Mucosa of descending colon (tissue), 3 donors: Measurements from ENCODE around the gene TIAL1. TPM values are rescaled to one million over a fixed set of nuclear protein-coding genes. Genes with fewer than 3 reads are reported as not detected.

ENCODE experiments used
- ATAC-seq: fragments of 200-7000 bp; cut with Tn5 transposase; one replicate; pipeline ENCODE4 v1.9.1; 2020; ENCODE audit warnings: mild to moderate bottlenecking, moderate library complexity
- DNase-seq, 3 donors: peaks; one replicate each; pipeline ENCODE4 v3.0.0-alpha.2; 2020
- H3K36me3 ChIP-seq: fragments of 200-600 bp; one replicate; pipeline ENCODE4 v1.8.0; 2021; ENCODE audit warnings: low read depth, mild to moderate bottlenecking
- H3K4me1 ChIP-seq: fragments of 200-600 bp; one replicate; pipeline ENCODE4 v1.8.0; 2021; ENCODE audit warnings: low read depth, mild to moderate bottlenecking
- H3K4me3 ChIP-seq: fragments of 200-600 bp; one replicate; pipeline ENCODE4 v1.8.0; 2021; ENCODE audit warnings: mild to moderate bottlenecking
- H3K9me3 ChIP-seq: fragments of 200-600 bp; one replicate; pipeline ENCODE4 v1.8.0; 2021; ENCODE audit warnings: mild to moderate bottlenecking
- CTCF ChIP-seq: fragments of 200-600 bp; IDR thresholded peaks from one replicate; pipeline ENCODE4 v1.8.0; 2022; ENCODE audit warnings: antibody characterized with exemption, mild to moderate bottlenecking
- intact Hi-C, 2 donors: fragments of 100-400 bp; cut with DNase I in 1 of 2; cut with micrococcal nuclease in 1 of 2; formaldehyde crosslinking; loops; one replicate each; pipeline versions ENCODE4 v1.11.0 to v1.11.1; 2022; cut with DNase I, micrococcal nuclease
- total RNA-seq, 3 donors: library from RNA; stranded (reverse); fragmentation: NEBNext Ultra II Directional in 2 of 3; extraction: Animal tissue kit (Norgen Biotek cat#: 25700) in 2 of 3; gene quantifications; one replicate each; pipeline versions ENCODE4 v1.2.1 to v1.2.4, GENCODE V29; 2021 to 2023
- donor health status: DM: no; HTN: no; CAD: no; lungs with moderate emphysema.
- donor health status: DM: no; HTN: no; CAD: no.
- donor health status: DM: no; HTN: yes; CAD: no.

TIAL1 gene
- total RNA-seq, 3 donors from 2014 or later: 85.6 to 122 (median 101) TPM

- intact Hi-C loops: no loop called here
- H3K4me3 ChIP-seq: no peak overlapping the region
- DNase-seq (no peak), ATAC-seq (no peak)
- TF ChIP-seq CTCF: no peak
- H3K4me1 ChIP-seq: no peaks in the 10 kb centered on the region
- no peaks in the 10 kb centered on the region for H3K36me3 ChIP-seq
- H3K9me3 ChIP-seq: no peaks in the 10 kb centered on the region
These were observed 22.5 kb upstream of the TIAL1 start for GRCh38 chr10:119619215-119619614.

- Histone ChIP-seq H3K9me3 (no peaks in the 10 kb centered on the region), H3K4me3 (no peak overlapping the region), H3K36me3 (no peaks in the 10 kb centered on the region), H3K4me1 (no peaks in the 10 kb centered on the region)
- intact Hi-C loops: no loop called here
- TF ChIP-seq CTCF: no peak
- DNase-seq (peak in 1 of 3 donors; percentile 10), ATAC-seq (no peak)
These were observed 20.3 kb upstream of the TIAL1 start for GRCh38 chr10:119616882-119617570.

- Histone ChIP-seq H3K36me3 (no peaks in the 10 kb centered on the region), H3K4me3 (no peak overlapping the region), H3K4me1 (no peaks in the 10 kb centered on the region), H3K9me3 (no peaks in the 10 kb centered on the region)
- ATAC-seq: no peak
- TF ChIP-seq CTCF: no peak
- no peak for DNase-seq
- intact Hi-C loops: no loop called here
These were observed 17.9 kb upstream of the TIAL1 start for GRCh38 chr10:119614686-119615085.

GRCh38 chr10:119613741-119614140 is 17.0 kb upstream of the TIAL1 start:
- intact Hi-C loops: no loop called here
- Histone ChIP-seq H3K36me3 (no peaks in the 10 kb centered on the region), H3K4me1 (no peaks in the 10 kb centered on the region), H3K9me3 (no peaks in the 10 kb centered on the region), H3K4me3 (no peak overlapping the region)
- DNase-seq (no peak), ATAC-seq (no peak)
- TF ChIP-seq CTCF: no peak

- Histone ChIP-seq H3K36me3 (no peaks in the 10 kb centered on the region), H3K9me3 (no peaks in the 10 kb centered on the region), H3K4me3 (no peak overlapping the region), H3K4me1 (no peaks in the 10 kb centered on the region)
- ATAC-seq: no peak
- DNase-seq: no peak
- no peak for TF ChIP-seq CTCF
- intact Hi-C loops: no loop called here
These were observed 14.7 kb upstream of the TIAL1 start for GRCh38 chr10:119611433-119611832.

- no peak for DNase-seq
- Histone ChIP-seq H3K4me3 (no peak overlapping the region), H3K4me1 (no peaks in the 10 kb centered on the region), H3K9me3 (no peaks in the 10 kb centered on the region), H3K36me3 (no peaks in the 10 kb centered on the region)
- TF ChIP-seq CTCF: no peak
- ATAC-seq: no peak
- intact Hi-C loops: no loop called here
These were observed 12.8 kb upstream of the TIAL1 start for GRCh38 chr10:119609516-119609915.
